NCI-H748 treated with DMSO at 0.1 percent for 48 hours (cell line): ENCODE measurements around the gene PRPF40B.

Source experiments
- DNase-seq: peaks from one replicate; lab custom pipeline; 2025; lab: John Stamatoyannopoulos, UW

Gene PRPF40B

GRCh38 chr12:49684310-49684854 lies 61.0 kb downstream of the PRPF40B start:
- no peak for DNase-seq

DNA sequence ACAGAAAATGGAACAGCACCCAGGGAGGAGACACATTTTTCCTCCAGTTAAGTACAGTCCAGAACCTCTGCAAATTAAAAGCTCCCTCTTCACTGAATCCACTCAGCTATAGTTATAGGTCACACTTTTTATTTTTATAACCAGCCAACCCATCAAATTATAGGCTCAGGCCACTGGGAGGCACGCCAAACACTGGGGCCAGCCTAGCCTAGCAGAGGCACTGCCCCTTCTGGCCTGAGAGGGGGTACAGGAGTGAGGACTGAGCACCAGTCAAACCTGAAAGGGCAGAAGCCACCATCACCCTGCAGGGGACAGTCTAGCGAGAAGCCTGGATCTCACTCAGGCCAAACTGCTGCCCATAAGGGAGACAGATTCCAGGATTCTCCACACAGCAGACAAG lies 64.6 kb downstream of the PRPF40B start:
- DNase-seq, result no peak

DNA sequence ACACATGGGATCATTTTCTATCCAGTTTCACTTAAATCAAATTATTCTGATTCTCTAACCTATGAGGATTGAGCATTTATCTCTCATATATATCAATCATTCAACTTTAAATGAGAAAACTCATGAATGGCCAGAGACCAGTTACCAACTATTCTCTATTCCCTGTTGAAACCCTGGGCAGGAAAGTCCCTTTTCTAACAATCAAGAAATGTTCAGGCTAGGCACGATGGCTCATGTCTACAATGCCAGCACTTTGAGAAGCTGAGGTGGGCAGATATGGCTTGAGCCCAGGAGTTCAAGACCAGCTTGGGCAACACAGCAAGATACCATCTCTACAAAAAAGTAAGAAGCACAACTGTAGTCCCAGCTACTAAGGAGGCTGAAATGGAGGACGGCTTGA lies 65.9 kb downstream of the PRPF40B start:
- no peak for DNase-seq

- DNase-seq, result no peak
These were observed 66.4 kb downstream of the PRPF40B start for GRCh38 chr12:49689785-49690184.

DNA sequence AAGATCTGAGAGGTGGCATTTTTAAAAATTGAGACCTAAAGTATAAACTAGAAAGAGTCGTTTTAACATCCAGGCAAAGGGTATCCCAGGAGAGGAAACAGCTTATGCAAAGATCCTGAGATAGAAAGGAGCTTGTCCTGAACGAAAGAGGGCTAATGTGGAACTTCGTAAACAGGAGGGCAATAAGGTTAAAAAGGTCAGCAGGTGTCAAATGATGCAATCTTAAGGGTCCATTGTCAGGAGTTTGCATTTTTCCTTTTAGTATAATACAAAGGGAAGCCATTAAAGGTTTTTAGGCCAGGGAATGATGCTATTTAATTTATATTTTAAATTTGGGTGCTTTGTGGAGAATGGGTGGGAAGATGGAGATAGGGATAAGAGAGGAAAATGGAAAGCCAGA lies 69.5 kb downstream of the PRPF40B start:
- no peak for DNase-seq

GRCh38 chr12:49693931-49694444 lies 70.6 kb downstream of the PRPF40B start:
- DNase-seq, result no peak
